RWPE2 (cell line): ENCODE measurements around the gene ZDHHC11.

Experiments
- ATAC-seq: fragments of 200-7000 bp; cut with Tn5 transposase; 3 replicates; pipeline ENCODE4 v1.9.1; 2021; ENCODE audit warnings: low read depth
- DNase-seq: peaks from one replicate; pipeline ENCODE4 v3.0.0-alpha.2; 2020; ENCODE audit warnings: low spot score
- H3K27ac ChIP-seq: fragments of 450-650 bp; 2 replicates; pipeline ENCODE4 v1.5.1; 2017; ENCODE audit warnings: mild to moderate bottlenecking; ENCODE audit not compliant: poor library complexity, severe bottlenecking
- H3K27me3 ChIP-seq: fragments of 250-450 bp; sonication (Bioruptor Pico); 2 replicates; pipeline ENCODE4 v1.5.1; 2021; ENCODE audit warnings: mild to moderate bottlenecking, moderate library complexity; ENCODE audit not compliant: insufficient read depth, poor library complexity, severe bottlenecking
- H3K36me3 ChIP-seq: fragments of 250-450 bp; sonication (Bioruptor Pico); 2 replicates; pipeline ENCODE4 v1.5.1; 2020; ENCODE audit warnings: low read depth, mild to moderate bottlenecking, moderate library complexity
- H3K4me1 ChIP-seq: fragments of 250-450 bp; sonication (Bioruptor Pico); 2 replicates; pipeline ENCODE4 v1.5.1; 2021; ENCODE audit warnings: mild to moderate bottlenecking, moderate library complexity; ENCODE audit not compliant: insufficient read depth, poor library complexity, severe bottlenecking
- H3K4me3 ChIP-seq: fragments of 250-450 bp; sonication (Bioruptor Pico); 2 replicates; pipeline ENCODE4 v1.5.1; 2021; ENCODE audit warnings: mild to moderate bottlenecking, moderate library complexity; ENCODE audit not compliant: severe bottlenecking
- H3K9me3 ChIP-seq: fragments of 250-450 bp; sonication (Bioruptor Pico); 2 replicates; pipeline ENCODE4 v1.5.1; 2021; ENCODE audit warnings: mild to moderate bottlenecking, moderate library complexity; ENCODE audit not compliant: severe bottlenecking
- CTCF ChIP-seq: fragments of 450-650 bp; IDR thresholded peaks from one replicate; pipeline ENCODE4 v1.5.1; 2017; ENCODE audit warnings: mild to moderate bottlenecking, moderate library complexity; ENCODE audit not compliant: poor library complexity, severe bottlenecking

The ZDHHC11 gene

GRCh38 chr5:873328-873727 is 22.5 kb upstream of the ZDHHC11 start:
- no peak for TF ChIP-seq CTCF
- DNase-seq (no peak), ATAC-seq (no peak)
- H3K27ac ChIP-seq, result no peak overlapping the region
- no peaks in the 10 kb centered on the region for H3K4me1 ChIP-seq
- H3K36me3 ChIP-seq, result peaks cover 100% of the 10 kb centered on the region
- H3K27me3 ChIP-seq, result no peaks in the 10 kb centered on the region
- H3K4me3 ChIP-seq, result no peak overlapping the region
- no peaks in the 10 kb centered on the region for H3K9me3 ChIP-seq

GRCh38 chr5:872301-872700 is 21.5 kb upstream of the ZDHHC11 start:
- Histone ChIP-seq H3K9me3 (no peaks in the 10 kb centered on the region), H3K36me3 (peaks cover 100% of the 10 kb centered on the region), H3K27ac (no peak overlapping the region), H3K4me3 (no peak overlapping the region), H3K4me1 (no peaks in the 10 kb centered on the region), H3K27me3 (no peaks in the 10 kb centered on the region)
- no peak for TF ChIP-seq CTCF
- DNase-seq (no peak), ATAC-seq (no peak)

- ATAC-seq (no peak), DNase-seq (no peak)
- Histone ChIP-seq H3K27me3 (no peaks in the 10 kb centered on the region), H3K27ac (no peak overlapping the region), H3K36me3 (peaks cover 100% of the 10 kb centered on the region), H3K4me3 (no peak overlapping the region), H3K9me3 (no peaks in the 10 kb centered on the region), H3K4me1 (no peaks in the 10 kb centered on the region)
- TF ChIP-seq CTCF, result no peak
Observed at GRCh38 chr5:871596-872298, 21.0 kb upstream of the ZDHHC11 start.

GRCh38 chr5:870956-871355 is 20.2 kb upstream of the ZDHHC11 start:
- H3K4me3 ChIP-seq, result no peak overlapping the region
- no peaks in the 10 kb centered on the region for H3K9me3 ChIP-seq
- no peaks in the 10 kb centered on the region for H3K27me3 ChIP-seq
- TF ChIP-seq CTCF, result no peak
- no peak for ATAC-seq
- no peak overlapping the region for H3K27ac ChIP-seq
- no peaks in the 10 kb centered on the region for H3K4me1 ChIP-seq
- peaks cover 100% of the 10 kb centered on the region for H3K36me3 ChIP-seq
- no peak for DNase-seq

GRCh38 chr5:868428-869135 is 17.8 kb upstream of the ZDHHC11 start:
- H3K4me1 ChIP-seq, result no peaks in the 10 kb centered on the region
- no peaks in the 10 kb centered on the region for H3K9me3 ChIP-seq
- ATAC-seq, result no peak
- TF ChIP-seq CTCF, result no peak
- no peak overlapping the region for H3K4me3 ChIP-seq
- DNase-seq, result no peak
- H3K27ac ChIP-seq, result no peak overlapping the region
- H3K36me3 ChIP-seq, result peaks cover 100% of the 10 kb centered on the region
- H3K27me3 ChIP-seq, result no peaks in the 10 kb centered on the region
